ENCODE results near the gene VAV2.

DNA sequence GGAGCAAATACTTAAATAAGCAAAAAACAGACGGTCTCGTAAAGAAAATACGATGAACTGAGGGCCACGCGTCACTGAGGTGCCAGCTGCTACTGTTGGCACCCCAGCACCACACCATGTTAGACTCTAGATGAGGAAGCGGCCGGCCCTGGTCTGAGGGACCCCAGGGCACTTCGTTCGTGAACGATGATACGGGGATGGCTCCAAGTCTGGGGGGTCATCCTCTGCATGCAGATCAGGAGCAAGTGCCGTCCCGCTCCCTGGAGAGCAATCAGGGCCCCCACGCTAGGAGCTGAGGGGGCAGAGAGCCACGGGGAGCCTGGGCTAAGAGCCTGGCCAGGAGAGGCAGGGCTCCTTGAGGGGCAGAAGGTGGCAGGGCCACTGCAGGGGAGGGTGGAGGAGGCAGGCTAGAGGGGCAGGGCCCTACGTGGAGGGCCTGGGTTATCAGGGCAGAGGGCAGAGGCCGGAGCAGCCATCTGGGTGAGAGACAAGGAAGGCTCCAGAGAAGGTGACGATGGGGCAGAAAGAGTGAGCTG, 278.1 kb downstream of the VAV2 start:
- TF ChIP-seq EZH2phosphoT487 (IDR thresholded peaks at IDR 0.05; ENCODE audit: borderline replicate concordance, low read length) = no peak
- TF ChIP-seq, protein P1, sequence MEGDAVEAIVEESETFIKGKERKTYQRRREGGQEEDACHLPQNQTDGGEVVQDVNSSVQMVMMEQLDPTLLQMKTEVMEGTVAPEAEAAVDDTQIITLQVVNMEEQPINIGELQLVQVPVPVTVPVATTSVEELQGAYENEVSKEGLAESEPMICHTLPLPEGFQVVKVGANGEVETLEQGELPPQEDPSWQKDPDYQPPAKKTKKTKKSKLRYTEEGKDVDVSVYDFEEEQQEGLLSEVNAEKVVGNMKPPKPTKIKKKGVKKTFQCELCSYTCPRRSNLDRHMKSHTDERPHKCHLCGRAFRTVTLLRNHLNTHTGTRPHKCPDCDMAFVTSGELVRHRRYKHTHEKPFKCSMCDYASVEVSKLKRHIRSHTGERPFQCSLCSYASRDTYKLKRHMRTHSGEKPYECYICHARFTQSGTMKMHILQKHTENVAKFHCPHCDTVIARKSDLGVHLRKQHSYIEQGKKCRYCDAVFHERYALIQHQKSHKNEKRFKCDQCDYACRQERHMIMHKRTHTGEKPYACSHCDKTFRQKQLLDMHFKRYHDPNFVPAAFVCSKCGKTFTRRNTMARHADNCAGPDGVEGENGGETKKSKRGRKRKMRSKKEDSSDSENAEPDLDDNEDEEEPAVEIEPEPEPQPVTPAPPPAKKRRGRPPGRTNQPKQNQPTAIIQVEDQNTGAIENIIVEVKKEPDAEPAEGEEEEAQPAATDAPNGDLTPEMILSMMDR (conservative IDR thresholded peaks at IDR 0.05; ENCODE audit: low read depth, low read length) = no peak
- TF ChIP-seq EZH2 (IDR thresholded peaks at IDR 0.05; ENCODE audit: low read length, unreplicated experiment) = no peak
